IPS-18a (cell line): ENCODE data around the gene REM2.
"Not testable (repeated sequence)": the region's sequence is repeated elsewhere in the genome, so short reads cannot be mapped to it uniquely, and the experiment has no call there.

Experiments
- H3K27ac ChIP-seq: one replicate; pipeline ENCODE4 v1.5.1; 2013; ENCODE audit warnings: low read length
- H3K27me3 ChIP-seq: one replicate; pipeline ENCODE4 v1.6.1; 2013; ENCODE audit warnings: mild to moderate bottlenecking, low read length; ENCODE audit not compliant: control insufficient read depth, insufficient read depth
- H3K36me3 ChIP-seq: one replicate; pipeline ENCODE4 v1.6.1; 2013; ENCODE audit warnings: low read depth, low read length; ENCODE audit not compliant: control insufficient read depth
- H3K4me1 ChIP-seq: one replicate; pipeline ENCODE4 v1.6.1; 2013; ENCODE audit warnings: low read depth, low read length; ENCODE audit not compliant: control insufficient read depth
- H3K4me3 ChIP-seq: one replicate; pipeline ENCODE4 v1.5.1; 2013; ENCODE audit warnings: low read length
- H3K9ac ChIP-seq: one replicate; pipeline ENCODE4 v1.6.1; 2013; ENCODE audit warnings: mild to moderate bottlenecking, low read length, moderate library complexity
- H3K9me3 ChIP-seq: one replicate; pipeline ENCODE4 v1.6.1; 2013; ENCODE audit warnings: low read depth, low read length; ENCODE audit not compliant: control insufficient read depth

REM2 gene

DNA sequence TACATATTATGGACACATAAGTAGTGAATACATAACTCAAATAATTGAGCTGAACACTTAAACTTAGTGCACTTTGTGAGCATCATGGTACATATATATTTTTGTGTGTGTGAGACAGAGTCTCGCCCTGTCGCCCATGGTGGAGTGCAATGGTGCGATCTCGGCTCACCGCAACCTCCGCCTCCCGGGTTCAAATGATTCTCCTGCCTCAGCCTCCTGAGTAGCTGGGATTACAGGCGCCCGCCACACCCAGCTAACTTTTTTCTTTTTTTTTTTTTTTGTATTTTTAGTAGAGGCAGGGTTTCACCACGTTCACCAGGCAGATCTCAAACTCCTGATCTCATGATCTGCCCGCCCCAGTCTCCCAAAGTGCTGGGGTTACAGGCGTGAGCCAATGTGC is 30.8 kb upstream of the REM2 start:
- H3K36me3 ChIP-seq, H3K27ac ChIP-seq, H3K9ac ChIP-seq, H3K4me3 ChIP-seq, H3K27me3 ChIP-seq, H3K9me3 ChIP-seq: not testable (repeated sequence)
- H3K4me1 ChIP-seq: peaks cover 16% of the 10 kb centered on the region

DNA sequence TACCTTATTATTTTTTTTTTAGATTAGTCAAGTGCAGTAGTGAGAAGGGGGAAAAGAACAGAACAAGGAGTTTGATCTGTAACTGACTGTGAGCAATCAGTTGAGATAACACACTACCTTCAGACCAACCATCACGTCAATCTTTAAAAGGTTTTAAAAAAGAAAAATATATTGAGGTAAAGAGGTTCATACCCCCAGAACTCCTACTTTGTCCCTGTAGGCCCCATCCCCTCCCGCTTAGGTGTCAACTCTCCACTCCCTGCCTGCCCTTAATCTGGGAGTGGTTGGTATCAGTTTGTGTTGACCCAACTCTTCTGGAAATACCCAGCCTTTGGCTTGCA is 30.5 kb upstream of the REM2 start:
- Histone ChIP-seq H3K4me3 (no peak overlapping the region), H3K27me3 (no peaks in the 10 kb centered on the region), H3K36me3 (no peaks in the 10 kb centered on the region), H3K27ac (no peak overlapping the region), H3K9ac (no peak overlapping the region), H3K9me3 (no peaks in the 10 kb centered on the region), H3K4me1 (peaks cover 16% of the 10 kb centered on the region)

DNA sequence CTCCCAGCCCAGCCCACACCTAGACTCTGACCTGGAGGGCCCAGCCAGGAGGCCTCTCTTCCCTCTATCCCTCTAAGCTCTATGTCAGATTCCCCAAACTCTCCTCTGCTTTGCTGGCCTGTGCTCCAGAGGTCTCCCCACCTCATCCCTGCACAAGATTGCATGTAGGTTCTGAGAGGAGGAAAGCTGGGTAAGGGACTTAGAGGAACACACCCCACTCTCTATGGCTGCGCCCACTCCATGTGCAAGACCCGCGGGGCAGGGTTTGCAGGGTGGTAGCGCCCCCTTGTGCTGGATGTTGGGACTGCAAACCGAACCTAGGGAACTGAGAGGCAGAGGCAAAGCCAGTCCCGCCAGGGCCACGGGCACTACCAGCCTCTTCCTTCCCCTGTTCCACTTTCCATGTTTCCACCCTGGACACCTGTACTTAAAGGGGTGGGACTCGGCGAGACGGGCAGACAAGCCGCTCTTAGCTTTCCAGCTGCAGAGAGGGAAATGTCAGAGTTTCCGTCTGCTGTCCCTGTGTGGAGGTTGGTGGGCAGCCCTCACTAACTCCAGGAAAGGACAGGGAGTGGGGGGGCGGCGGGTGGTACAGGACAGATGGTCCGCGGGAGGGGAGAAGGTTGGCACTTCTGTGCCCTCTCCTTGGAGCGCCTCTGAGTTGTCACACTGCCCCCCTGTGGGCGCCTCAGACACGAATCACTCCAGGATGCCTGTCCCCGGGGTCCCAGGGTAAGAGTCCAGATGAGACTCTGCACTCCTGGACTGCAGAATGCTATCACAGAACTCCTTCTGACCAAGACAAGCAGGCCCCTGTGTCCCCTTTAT is 29.9 kb upstream of the REM2 start:
- no peaks in the 10 kb centered on the region for H3K27me3 ChIP-seq
- H3K27ac ChIP-seq: no peak overlapping the region
- no peaks in the 10 kb centered on the region for H3K36me3 ChIP-seq
- peak overlapping the region; percentile 31 for H3K9ac ChIP-seq
- peaks cover 11% of the 10 kb centered on the region for H3K4me1 ChIP-seq
- no peaks in the 10 kb centered on the region for H3K9me3 ChIP-seq
- H3K4me3 ChIP-seq: peak overlapping the region; percentile 39

DNA sequence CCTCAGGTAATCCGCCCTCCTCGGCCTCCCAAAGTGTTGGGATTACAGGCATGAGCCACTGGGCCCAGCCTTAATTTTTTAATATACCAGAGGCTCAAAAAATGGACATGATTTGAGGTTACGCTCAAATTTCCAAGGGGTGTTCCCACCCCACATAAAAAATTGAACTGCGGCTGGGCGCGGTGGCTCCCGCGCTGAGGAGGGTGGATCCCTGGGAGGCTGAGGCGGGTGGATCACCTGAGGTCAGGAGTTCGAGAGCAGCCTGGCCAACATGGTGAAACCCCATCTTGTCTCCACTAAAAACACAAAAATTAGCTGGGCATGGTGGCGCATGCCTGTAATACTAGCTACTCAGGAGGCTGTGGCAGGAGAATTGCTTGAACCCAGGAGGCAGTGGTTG is 28.7 kb upstream of the REM2 start:
- not testable (repeated sequence) for H3K36me3 ChIP-seq, H3K27me3 ChIP-seq, H3K27ac ChIP-seq, H3K4me1 ChIP-seq, H3K4me3 ChIP-seq, H3K9me3 ChIP-seq, H3K9ac ChIP-seq

DNA sequence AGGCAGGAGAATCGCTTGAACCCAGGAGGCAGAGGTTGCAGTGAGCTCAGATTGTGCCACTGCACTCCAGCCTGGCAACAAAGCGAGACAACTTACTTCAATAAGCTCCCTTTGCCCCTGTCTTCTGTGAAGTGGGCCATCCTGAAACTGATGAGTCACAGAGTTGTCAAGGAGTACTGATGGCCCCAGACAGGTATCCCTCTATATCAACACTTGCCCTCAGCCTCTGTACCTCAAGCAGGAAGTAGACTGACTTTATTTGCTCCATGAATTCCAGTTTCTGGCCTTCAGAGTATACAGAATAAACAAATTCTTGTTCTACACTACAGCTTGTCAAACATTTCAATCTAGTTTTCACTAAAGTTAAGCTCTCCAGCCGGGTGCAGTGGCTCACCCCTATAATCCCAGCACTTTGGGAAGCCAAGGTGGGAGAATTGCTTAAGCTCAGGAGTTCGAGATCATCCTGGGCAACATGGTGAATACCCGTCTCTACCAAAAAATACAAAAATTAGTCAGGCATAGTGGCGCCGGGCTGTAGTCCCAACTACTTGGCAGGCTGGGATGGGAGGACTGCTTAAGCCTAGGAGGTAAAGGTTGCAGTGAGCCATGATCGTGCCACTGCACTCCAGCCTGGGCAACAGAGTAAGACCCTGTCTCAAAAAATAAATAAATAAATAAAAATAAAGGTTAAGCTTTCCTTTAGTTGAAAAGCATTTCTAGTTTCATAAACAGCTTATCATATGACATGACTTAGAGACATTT is 27.9 kb upstream of the REM2 start:
- no peaks in the 10 kb centered on the region for H3K9me3 ChIP-seq
- no peak overlapping the region for H3K4me3 ChIP-seq
- H3K9ac ChIP-seq: no peak overlapping the region
- H3K27ac ChIP-seq: no peak overlapping the region
- no peaks in the 10 kb centered on the region for H3K36me3 ChIP-seq
- H3K27me3 ChIP-seq: no peaks in the 10 kb centered on the region
- peaks cover 3% of the 10 kb centered on the region for H3K4me1 ChIP-seq

DNA sequence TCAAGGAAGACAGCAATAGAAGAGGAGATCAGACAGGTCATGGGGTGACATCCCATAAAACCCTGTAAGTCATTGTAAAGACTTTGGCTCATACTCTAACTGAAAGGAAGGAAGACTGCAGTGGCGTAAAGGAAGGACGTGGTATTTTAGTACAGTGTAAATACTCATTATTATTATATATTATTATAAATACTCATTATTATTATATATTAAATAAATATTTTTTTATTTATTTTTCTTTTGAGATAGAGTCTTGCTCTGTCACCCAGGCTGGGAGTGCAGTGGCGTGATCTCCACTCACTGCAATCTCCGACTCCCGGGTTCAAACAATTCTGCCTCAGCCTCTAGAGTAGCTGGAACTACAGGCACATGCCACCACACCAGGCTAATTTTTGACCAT is 26.6 kb upstream of the REM2 start:
- no peak overlapping the region for H3K4me3 ChIP-seq
- no peaks in the 10 kb centered on the region for H3K9me3 ChIP-seq
- no peak overlapping the region for H3K9ac ChIP-seq
- H3K27ac ChIP-seq: no peak overlapping the region
- H3K36me3 ChIP-seq: no peaks in the 10 kb centered on the region
- H3K4me1 ChIP-seq: peaks cover 3% of the 10 kb centered on the region
- H3K27me3 ChIP-seq: no peaks in the 10 kb centered on the region

DNA sequence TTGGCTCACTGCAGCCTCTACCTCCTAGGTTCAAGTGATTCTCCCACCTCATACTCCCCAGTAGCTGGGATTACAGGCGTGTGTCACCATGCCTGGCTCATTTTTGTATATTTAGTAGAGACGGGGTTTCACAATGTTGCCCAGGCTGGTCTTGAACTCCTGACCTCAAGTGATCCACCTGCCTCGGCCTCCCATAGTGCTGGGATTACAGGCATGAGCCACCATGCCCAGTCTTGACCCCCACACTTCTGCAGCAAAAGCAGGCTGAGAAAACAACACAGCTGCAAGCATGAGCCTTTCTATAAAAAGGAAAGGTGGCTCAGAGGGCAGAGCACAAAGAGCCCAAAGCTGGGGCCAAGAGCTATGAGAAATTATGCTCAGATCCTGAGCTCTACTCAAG is 22.6 kb upstream of the REM2 start:
- H3K4me3 ChIP-seq, H3K36me3 ChIP-seq, H3K27me3 ChIP-seq, H3K27ac ChIP-seq, H3K9ac ChIP-seq, H3K4me1 ChIP-seq, H3K9me3 ChIP-seq: not testable (repeated sequence)

DNA sequence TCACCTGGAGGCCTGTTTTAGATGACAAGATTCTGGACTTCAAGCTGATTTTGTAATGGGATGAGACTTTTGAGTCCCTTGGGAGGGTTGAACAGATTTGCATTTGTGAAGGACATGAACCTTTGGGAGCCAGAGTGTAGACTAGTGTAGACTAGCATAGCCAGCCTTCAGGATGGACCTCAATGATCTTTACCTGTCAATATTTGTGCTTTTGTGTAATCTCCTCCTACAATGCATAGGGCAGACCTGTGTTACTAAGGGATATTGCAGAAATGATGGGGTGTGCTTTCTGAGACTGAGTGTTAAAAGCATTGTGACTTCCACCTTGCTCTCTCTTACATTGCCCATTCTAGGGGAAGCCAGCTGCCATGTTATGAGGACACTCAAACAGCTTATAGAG is 21.4 kb upstream of the REM2 start:
- no peak overlapping the region for H3K27ac ChIP-seq
- no peaks in the 10 kb centered on the region for H3K9me3 ChIP-seq
- H3K36me3 ChIP-seq: no peaks in the 10 kb centered on the region
- no peaks in the 10 kb centered on the region for H3K4me1 ChIP-seq
- no peak overlapping the region for H3K4me3 ChIP-seq
- no peak overlapping the region for H3K9ac ChIP-seq
- H3K27me3 ChIP-seq: no peaks in the 10 kb centered on the region

DNA sequence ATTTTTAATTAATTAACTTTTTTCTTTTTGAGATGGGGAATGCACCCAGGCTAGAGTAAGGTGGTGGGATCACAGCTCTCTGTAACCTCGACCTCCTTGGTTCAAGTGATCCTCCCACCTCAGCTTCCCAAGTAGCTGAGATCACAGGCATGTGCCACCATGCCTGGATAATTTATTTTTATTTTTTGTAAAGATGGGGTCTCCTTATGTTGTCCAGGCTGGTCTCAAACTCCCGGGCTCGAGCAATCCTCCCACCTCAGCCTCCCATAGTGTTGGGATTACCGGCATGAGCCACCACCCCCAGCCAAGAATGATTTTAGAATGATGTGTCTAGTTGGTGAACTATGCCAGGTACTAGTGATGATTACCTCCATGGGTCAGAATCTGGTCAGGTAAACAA is 18.0 kb upstream of the REM2 start:
- H3K4me3 ChIP-seq: no peak overlapping the region
- no peaks in the 10 kb centered on the region for H3K36me3 ChIP-seq
- no peaks in the 10 kb centered on the region for H3K4me1 ChIP-seq
- H3K9me3 ChIP-seq: no peaks in the 10 kb centered on the region
- H3K27me3 ChIP-seq: no peaks in the 10 kb centered on the region
- no peak overlapping the region for H3K27ac ChIP-seq
- H3K9ac ChIP-seq: no peak overlapping the region

DNA sequence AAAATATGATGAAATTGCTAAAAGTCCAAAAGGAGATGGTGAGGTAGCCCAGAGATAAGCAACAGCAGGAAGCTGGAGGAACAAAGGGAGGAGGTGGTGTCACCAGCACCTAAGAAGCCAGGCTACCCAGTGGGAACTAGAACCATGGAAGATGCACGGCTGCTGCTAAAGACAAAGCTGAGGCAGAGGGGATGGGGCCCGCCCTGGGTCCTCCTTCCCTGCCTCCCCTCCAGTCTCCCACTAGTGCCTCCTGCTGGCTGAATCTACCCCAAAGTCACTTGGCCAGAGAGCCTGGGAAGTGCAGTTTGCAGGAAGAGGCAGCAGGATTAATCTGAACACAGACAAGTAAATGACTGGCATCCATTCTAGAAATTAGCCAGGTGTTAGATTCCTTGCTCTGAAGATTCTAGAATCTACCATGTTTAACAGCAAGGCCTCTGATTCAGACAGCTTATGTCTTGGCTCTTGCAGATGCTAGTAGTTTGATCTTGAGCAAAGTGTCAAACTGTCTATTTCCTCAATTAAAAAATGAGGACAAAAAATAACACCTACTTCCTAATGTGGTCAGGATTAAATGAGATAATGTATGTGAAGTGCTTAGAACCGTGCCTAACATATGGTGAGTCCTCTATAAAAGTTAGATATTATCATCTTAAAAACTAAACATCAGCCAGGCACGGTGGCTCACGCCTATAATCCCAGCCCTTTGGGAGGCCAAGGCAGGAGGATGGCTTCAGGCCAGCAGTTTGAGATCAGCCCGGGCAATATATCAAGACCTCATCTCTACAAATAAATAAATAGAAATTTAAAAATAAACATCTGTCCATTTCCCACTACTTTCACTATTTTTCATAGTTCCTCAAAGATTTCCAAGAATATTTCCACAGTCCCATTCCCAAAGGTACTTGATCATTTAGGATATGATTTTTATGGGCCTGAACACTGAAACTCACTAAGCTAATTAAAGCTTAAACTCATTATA is 17.3 kb upstream of the REM2 start:
- no peak overlapping the region for H3K4me3 ChIP-seq
- H3K27me3 ChIP-seq: no peaks in the 10 kb centered on the region
- H3K9me3 ChIP-seq: no peaks in the 10 kb centered on the region
- H3K9ac ChIP-seq: no peak overlapping the region
- peaks cover 5% of the 10 kb centered on the region for H3K4me1 ChIP-seq
- H3K36me3 ChIP-seq: no peaks in the 10 kb centered on the region
- no peak overlapping the region for H3K27ac ChIP-seq

DNA sequence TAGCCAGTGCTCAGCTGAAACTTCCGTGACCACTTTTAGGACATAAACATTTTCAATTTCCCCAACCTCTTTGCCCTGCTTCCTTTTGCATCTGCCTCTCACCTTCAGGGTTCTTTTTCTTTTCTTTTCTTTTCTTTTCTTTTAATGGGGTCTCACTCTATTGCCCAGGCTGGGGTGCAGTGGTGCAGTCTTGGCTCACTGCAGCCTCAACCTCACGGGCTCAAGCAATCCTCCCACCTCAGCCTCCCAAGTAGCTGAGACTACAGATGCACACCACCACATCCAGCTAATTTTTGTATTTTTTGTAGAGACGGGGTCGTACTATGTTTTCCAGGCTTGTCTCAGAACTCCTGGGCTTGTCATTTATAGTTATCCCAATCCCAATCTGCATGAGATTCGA is 16.1 kb upstream of the REM2 start:
- Histone ChIP-seq H3K9ac (no peak overlapping the region), H3K27me3 (no peaks in the 10 kb centered on the region), H3K9me3 (no peaks in the 10 kb centered on the region), H3K4me3 (no peak overlapping the region), H3K27ac (no peak overlapping the region), H3K36me3 (no peaks in the 10 kb centered on the region), H3K4me1 (peaks cover 12% of the 10 kb centered on the region)
